ENCODE data around the gene ATP6V0B.

- TF ChIP-seq CTCF (IDR thresholded peaks at IDR 0.05) (no peak), EZH2 (IDR thresholded peaks at IDR 0.05) (no peak), EZH2phosphoT487 (IDR thresholded peaks at IDR 0.05) (no peak)
Observed at GRCh38 chr1:43931711-43932660, 42.8 kb upstream of the ATP6V0B start.

Measured in neural progenitor cell (in vitro differentiated cells).